BE2C (cell line): ENCODE measurements around the gene SPTBN5.

Experiments
- DNase-seq: peaks from one replicate; pipeline ENCODE4 v3.0.0-alpha.2; 2020
- H3K27me3 ChIP-seq: fragments of 250-450 bp; sonication (Bioruptor Pico); 2 replicates; pipeline ENCODE4 v1.5.1; 2020; ENCODE audit warnings: mild to moderate bottlenecking
- H3K36me3 ChIP-seq: fragments of 250-450 bp; sonication (Bioruptor Pico); 2 replicates; pipeline ENCODE4 v1.5.1; 2020; ENCODE audit warnings: mild to moderate bottlenecking
- H3K4me1 ChIP-seq: fragments of 250-450 bp; sonication (Bioruptor Pico); 2 replicates; pipeline ENCODE4 v1.5.1; 2020
- H3K4me3 ChIP-seq: 2 replicates; pipeline ENCODE4 v1.5.1; 2011; ENCODE audit warnings: low read depth, low read length
- H3K9me3 ChIP-seq: fragments of 250-450 bp; sonication (Bioruptor Pico); 2 replicates; pipeline ENCODE4 v1.5.1; 2020
- CTCF ChIP-seq: IDR thresholded peaks from 2 replicates; pipeline ENCODE4 v1.5.1; 2012; ENCODE audit warnings: mild to moderate bottlenecking, low read depth, low read length

The SPTBN5 gene

GRCh38 chr15:41851167-41851523 lies 42.7 kb downstream of the SPTBN5 start:
- no peak overlapping the region for H3K4me3 ChIP-seq
- TF ChIP-seq CTCF: no peak

GRCh38 chr15:41850482-41851166 lies 43.2 kb downstream of the SPTBN5 start:
- H3K36me3 ChIP-seq: no peaks in the 10 kb centered on the region

More at GRCh38 chr15:41851167-41851523, 42.7 kb downstream of the SPTBN5 start:
- DNase-seq: no peak
- H3K27me3 ChIP-seq: no peaks in the 10 kb centered on the region
- H3K9me3 ChIP-seq: no peaks in the 10 kb centered on the region
- no peaks in the 10 kb centered on the region; the same call in 1 of the 2 replicates for H3K4me1 ChIP-seq
- H3K36me3 ChIP-seq: no peaks in the 10 kb centered on the region

GRCh38 chr15:41849861-41850260 lies 44.0 kb downstream of the SPTBN5 start:
- no peaks in the 10 kb centered on the region for H3K36me3 ChIP-seq
- no peaks in the 10 kb centered on the region; the same call in 1 of the 2 replicates for H3K4me1 ChIP-seq
- no peak overlapping the region for H3K4me3 ChIP-seq
- H3K9me3 ChIP-seq: no peaks in the 10 kb centered on the region
- peak; percentile 47 for DNase-seq
- no peaks in the 10 kb centered on the region for H3K27me3 ChIP-seq
- TF ChIP-seq CTCF: no peak

More at GRCh38 chr15:41850482-41851166, 43.2 kb downstream of the SPTBN5 start:
- Histone ChIP-seq H3K4me3 (no peak overlapping the region), H3K9me3 (no peaks in the 10 kb centered on the region), H3K27me3 (no peaks in the 10 kb centered on the region), H3K4me1 (no peaks in the 10 kb centered on the region; the same call in 1 of the 2 replicates)
- no peak for TF ChIP-seq CTCF
- DNase-seq: no peak

GRCh38 chr15:41849204-41849603 lies 44.6 kb downstream of the SPTBN5 start:
- Histone ChIP-seq H3K4me3 (no peak overlapping the region), H3K27me3 (no peaks in the 10 kb centered on the region), H3K9me3 (no peaks in the 10 kb centered on the region), H3K36me3 (no peaks in the 10 kb centered on the region), H3K4me1 (no peaks in the 10 kb centered on the region; the same call in 1 of the 2 replicates)
- DNase-seq: no peak
- no peak for TF ChIP-seq CTCF

GRCh38 chr15:41848631-41849030 lies 45.2 kb downstream of the SPTBN5 start:
- Histone ChIP-seq H3K27me3 (no peaks in the 10 kb centered on the region), H3K36me3 (no peaks in the 10 kb centered on the region), H3K4me3 (no peak overlapping the region), H3K9me3 (no peaks in the 10 kb centered on the region), H3K4me1 (no peaks in the 10 kb centered on the region; the same call in 1 of the 2 replicates)
- no peak for DNase-seq
- TF ChIP-seq CTCF: no peak

- no peak for DNase-seq
- no peaks in the 10 kb centered on the region for H3K36me3 ChIP-seq
- H3K9me3 ChIP-seq: no peaks in the 10 kb centered on the region
- H3K4me1 ChIP-seq: no peaks in the 10 kb centered on the region; the same call in 1 of the 2 replicates
- no peak for TF ChIP-seq CTCF
- no peaks in the 10 kb centered on the region for H3K27me3 ChIP-seq
- no peak overlapping the region for H3K4me3 ChIP-seq
These were observed 45.9 kb downstream of the SPTBN5 start for GRCh38 chr15:41847981-41848380.
